Skin epidermis (tissue), 12 donors: ENCODE results near the gene SYNPO2.
A peak's percentile ranks its signal among the peaks of the same experiment; 100 is the strongest.

Source experiments
- H3K27ac ChIP-seq, 21 experiments: fragments of 200-600 bp; sonication (generic) in 11 of 21; one replicate each; pipeline ENCODE4 v1.5.0; 2020; ENCODE audit warnings: mild to moderate bottlenecking in 3 of 21, inconsistent platforms in 2 of 21, moderate library complexity in 2 of 21
- H3K4me3 ChIP-seq, 7 experiments: fragments of 200-600 bp; sonication (generic) in 2 of 7; one replicate each; pipeline ENCODE4 v1.5.0; 2020; ENCODE audit warnings: inconsistent platforms in 2 of 7, mild to moderate bottlenecking in 2 of 7, moderate library complexity in 1 of 7

The SYNPO2 gene, protein sequence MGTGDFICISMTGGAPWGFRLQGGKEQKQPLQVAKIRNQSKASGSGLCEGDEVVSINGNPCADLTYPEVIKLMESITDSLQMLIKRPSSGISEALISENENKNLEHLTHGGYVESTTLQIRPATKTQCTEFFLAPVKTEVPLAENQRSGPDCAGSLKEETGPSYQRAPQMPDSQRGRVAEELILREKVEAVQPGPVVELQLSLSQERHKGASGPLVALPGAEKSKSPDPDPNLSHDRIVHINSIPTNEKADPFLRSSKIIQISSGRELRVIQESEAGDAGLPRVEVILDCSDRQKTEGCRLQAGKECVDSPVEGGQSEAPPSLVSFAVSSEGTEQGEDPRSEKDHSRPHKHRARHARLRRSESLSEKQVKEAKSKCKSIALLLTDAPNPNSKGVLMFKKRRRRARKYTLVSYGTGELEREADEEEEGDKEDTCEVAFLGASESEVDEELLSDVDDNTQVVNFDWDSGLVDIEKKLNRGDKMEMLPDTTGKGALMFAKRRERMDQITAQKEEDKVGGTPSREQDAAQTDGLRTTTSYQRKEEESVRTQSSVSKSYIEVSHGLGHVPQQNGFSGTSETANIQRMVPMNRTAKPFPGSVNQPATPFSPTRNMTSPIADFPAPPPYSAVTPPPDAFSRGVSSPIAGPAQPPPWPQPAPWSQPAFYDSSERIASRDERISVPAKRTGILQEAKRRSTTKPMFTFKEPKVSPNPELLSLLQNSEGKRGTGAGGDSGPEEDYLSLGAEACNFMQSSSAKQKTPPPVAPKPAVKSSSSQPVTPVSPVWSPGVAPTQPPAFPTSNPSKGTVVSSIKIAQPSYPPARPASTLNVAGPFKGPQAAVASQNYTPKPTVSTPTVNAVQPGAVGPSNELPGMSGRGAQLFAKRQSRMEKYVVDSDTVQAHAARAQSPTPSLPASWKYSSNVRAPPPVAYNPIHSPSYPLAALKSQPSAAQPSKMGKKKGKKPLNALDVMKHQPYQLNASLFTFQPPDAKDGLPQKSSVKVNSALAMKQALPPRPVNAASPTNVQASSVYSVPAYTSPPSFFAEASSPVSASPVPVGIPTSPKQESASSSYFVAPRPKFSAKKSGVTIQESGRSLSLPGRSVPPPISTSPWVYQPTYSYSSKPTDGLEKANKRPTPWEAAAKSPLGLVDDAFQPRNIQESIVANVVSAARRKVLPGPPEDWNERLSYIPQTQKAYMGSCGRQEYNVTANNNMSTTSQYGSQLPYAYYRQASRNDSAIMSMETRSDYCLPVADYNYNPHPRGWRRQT

DNA sequence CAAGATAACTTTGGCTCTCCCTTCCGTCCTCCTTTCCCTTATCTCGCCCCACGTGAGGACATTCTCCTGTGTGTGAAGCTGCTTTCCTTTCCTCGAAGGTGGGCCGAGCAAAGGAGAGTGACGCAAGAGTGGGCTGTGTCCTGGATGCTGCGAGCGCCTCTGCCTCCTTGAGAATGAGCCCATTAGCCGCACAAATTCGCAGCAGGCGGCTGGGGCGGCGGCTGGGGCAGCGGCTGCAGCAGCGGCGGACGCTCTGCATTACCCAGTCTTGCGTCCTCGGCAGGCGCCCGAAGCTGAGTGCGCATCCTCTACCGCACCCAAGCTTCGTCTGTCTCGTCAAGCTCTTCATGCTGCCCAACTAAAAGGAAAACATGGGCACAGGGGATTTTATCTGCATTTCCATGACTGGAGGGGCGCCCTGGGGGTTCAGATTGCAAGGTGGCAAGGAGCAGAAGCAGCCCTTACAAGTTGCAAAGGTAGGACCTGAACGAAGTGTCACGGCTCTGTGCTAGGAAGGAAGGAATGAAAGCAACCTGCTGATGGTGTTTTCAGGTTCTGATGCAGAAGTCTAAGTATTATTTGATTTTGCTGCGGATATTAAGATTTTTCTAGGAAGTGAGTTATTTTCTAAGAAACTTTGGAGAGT, at the start of gene SYNPO2:
SYNPO2 (plus strand) TSS at position 189 of the 646 bp plus-strand sequence; CDS start at position 372, 183 bp downstream.
- Histone ChIP-seq H3K27ac (peak within 1 kb of the TSS in 6 of 21 experiments; percentile 6 to 63 (median 24)), H3K4me3 (peak within 1 kb of the TSS in 6 of 7 experiments; percentile 24 to 40 (median 30))

GRCh38 chr4:118839221-118839927, 49.3 kb upstream of the SYNPO2 start:
- Histone ChIP-seq H3K4me3 (no peak overlapping the region), H3K27ac (no peak overlapping the region)

DNA sequence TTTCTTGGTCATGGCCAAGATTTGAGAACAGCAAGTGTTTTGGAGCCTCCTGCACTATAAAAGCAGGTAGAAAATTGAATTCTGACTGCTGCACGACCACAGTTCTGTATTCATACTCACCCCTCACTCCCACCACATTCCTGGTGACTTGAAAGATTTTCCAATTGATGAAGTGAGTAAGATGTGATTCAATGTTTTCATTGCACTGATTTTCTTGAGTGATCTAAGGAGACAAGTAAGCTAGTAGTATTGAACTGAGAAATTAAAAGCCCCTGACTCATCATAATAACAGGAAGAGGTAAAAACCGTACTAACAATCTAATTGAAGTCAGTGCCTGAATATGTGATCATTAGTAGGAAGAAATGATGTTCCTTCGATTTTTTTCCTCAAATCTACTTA, 46.6 kb upstream of the SYNPO2 start:
- H3K27ac ChIP-seq = no peak overlapping the region

DNA sequence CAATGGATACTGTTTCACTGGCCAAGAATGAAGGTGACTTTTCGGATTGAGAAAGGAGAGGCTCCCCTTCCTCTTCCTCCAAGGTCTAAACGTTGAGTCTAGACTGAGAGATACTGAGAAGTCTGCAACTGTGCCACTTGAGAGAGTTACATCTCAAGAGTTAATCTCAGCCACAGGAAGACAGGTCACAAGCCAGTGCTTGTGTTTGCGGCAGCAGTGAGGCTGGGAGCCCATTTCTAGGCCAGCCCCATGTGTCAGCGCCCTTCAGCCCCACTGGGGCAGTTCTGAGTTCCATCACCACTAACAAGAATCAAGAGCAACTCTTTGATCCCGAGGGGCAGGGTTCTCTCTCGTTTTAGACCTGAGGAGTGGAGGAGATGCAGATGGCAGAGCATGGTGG, 45.4 kb upstream of the SYNPO2 start:
- Histone ChIP-seq H3K27ac (no peak overlapping the region), H3K4me3 (no peak overlapping the region)

More for the DNA sequence above, 46.6 kb upstream of the SYNPO2 start:
- no peak overlapping the region for H3K4me3 ChIP-seq

GRCh38 chr4:118845552-118846050, 43.1 kb upstream of the SYNPO2 start:
- Histone ChIP-seq H3K27ac (no peak overlapping the region), H3K4me3 (no peak overlapping the region)

DNA sequence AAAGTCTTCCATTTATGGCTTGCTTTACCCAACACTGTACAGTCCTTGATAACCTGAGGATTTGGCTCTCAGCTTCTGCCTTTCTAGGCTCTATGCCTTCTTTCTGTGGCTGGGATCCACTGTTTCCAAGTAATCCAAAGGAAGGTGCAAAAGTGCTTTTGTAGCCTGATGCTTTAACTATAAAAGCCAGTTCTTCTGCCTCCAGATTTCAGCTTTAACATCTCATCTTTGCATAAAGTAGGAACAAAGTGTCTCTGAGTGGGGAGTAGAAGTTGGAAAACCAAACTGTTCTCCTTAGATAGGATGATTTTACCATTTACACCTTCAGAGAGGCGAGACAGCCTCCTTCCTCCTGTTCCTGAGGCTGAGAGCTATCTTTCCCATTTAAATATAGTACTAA, 41.7 kb upstream of the SYNPO2 start:
- no peak overlapping the region for H3K27ac ChIP-seq
- H3K4me3 ChIP-seq = no peak overlapping the region

- Histone ChIP-seq H3K4me3 (no peak overlapping the region), H3K27ac (no peak overlapping the region)
These were observed 40.4 kb upstream of the SYNPO2 start for GRCh38 chr4:118848242-118848641.

GRCh38 chr4:118848901-118849300, 39.8 kb upstream of the SYNPO2 start:
- Histone ChIP-seq H3K27ac (no peak overlapping the region), H3K4me3 (no peak overlapping the region)

DNA sequence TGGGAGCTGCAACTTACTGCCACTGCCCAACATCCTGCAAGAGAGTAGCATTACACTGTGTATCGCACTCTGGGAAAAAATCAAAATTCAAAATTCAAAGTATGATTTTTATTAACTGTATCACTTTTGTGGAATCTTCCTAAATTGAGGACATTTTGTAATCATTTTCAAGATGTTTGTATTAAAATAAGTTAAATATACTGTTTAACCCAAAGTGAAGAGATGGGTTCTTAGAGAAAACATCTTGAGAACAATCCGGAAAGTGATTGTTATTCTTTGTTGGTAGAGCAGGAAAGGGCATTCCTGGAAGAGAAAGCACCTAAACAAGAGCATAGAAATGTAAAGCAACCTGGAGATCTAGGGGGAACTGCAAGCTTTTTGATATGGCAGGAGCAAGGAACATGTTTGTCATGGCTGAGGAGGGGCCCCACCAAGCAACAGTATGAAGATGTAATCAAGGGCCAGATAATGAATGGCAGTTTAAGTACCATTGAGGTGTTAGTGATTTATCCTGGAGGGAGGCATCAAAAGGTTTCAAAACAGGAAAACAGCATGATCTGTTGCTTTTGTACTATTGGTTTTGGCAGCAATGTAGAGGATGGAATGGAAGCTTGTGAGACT, 38.7 kb upstream of the SYNPO2 start:
- H3K27ac ChIP-seq = peak overlapping the region in 2 of 21 experiments; percentile 64 to 77
- peak overlapping the region in 5 of 7 experiments; percentile 5 to 32 (median 26) for H3K4me3 ChIP-seq

- peak overlapping the region; percentile 5 to 32 (median 18) for H3K4me3 ChIP-seq
- peak overlapping the region in 8 of 21 experiments; percentile 7 to 77 (median 58) for H3K27ac ChIP-seq
These were observed 38.0 kb upstream of the SYNPO2 start for GRCh38 chr4:118850488-118851173.

GRCh38 chr4:118857760-118858159, 30.9 kb upstream of the SYNPO2 start:
- Histone ChIP-seq H3K27ac (no peak overlapping the region), H3K4me3 (no peak overlapping the region)

DNA sequence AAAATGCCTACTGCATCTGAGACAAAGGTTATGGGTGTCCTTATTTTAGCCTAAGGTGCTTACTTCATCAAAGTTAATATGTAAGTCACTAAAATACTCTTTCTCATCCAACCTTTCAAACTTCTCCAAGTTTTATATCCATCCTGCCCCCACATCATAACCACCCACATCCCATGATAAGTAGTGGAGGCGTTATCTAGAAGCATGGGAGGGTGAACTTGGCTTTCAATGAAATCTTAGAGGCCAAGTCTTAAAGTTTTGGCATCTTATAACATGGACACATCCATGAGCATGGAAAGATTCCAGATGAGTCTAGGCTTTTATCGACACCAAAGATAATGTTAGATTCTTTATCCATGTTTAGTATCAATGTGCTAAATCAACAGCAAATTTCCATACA, 29.9 kb upstream of the SYNPO2 start:
- Histone ChIP-seq H3K27ac (no peak overlapping the region), H3K4me3 (no peak overlapping the region)

GRCh38 chr4:118865091-118865708, 23.5 kb upstream of the SYNPO2 start:
- Histone ChIP-seq H3K27ac (no peak overlapping the region), H3K4me3 (no peak overlapping the region)

GRCh38 chr4:118866442-118866841, 22.2 kb upstream of the SYNPO2 start:
- Histone ChIP-seq H3K4me3 (no peak overlapping the region), H3K27ac (no peak overlapping the region)

GRCh38 chr4:118867311-118868067, 21.2 kb upstream of the SYNPO2 start:
- H3K27ac ChIP-seq = no peak overlapping the region
- no peak overlapping the region for H3K4me3 ChIP-seq

- Histone ChIP-seq H3K4me3 (no peak overlapping the region), H3K27ac (no peak overlapping the region)
These were observed 18.8 kb upstream of the SYNPO2 start for GRCh38 chr4:118869808-118870342.
